GM12891 (cell line): Measurements from ENCODE around the gene MZB1.
A peak's percentile ranks its signal among the peaks of the same experiment; 100 is the strongest.

Source experiments
- DNase-seq: peaks from one replicate; pipeline ENCODE4 v3.0.0; 2011; ENCODE audit warnings: low spot score; ENCODE audit not compliant: insufficient read length
- FAIRE-seq: peaks from 2 replicates; lab custom pipeline; 2011; peaks lifted over from hg19 to GRCh38; lab: Jason Lieb, UNC
- PAX5 ChIP-seq: IDR thresholded peaks from 2 replicates; pipeline ENCODE4 v1.6.1; 2011; ENCODE audit warnings: low read length, moderate library complexity, mild to moderate bottlenecking; ENCODE audit not compliant: insufficient read depth, severe bottlenecking
- POLR2A ChIP-seq: IDR thresholded peaks from 2 replicates; pipeline ENCODE4 v1.6.1; 2011; ENCODE audit warnings: low read depth, low read length, control low read depth
- POLR2AphosphoS5 ChIP-seq: IDR thresholded peaks from 2 replicates; pipeline ENCODE4 v1.6.1; 2011; ENCODE audit warnings: low read depth, low read length, control low read depth
- POU2F2 ChIP-seq: IDR thresholded peaks from 2 replicates; pipeline ENCODE4 v1.6.1; 2011; ENCODE audit warnings: low read depth, mild to moderate bottlenecking, control low read depth, low read length, moderate library complexity
- SPI1 ChIP-seq: IDR thresholded peaks from 2 replicates; pipeline ENCODE4 v1.6.1; 2011; ENCODE audit warnings: low read depth, low read length, control low read depth
- TAF1 ChIP-seq: IDR thresholded peaks from 2 replicates; pipeline ENCODE4 v1.6.1; 2011; ENCODE audit warnings: low read depth, low read length, control low read depth

The MZB1 gene

GRCh38 chr5:139419226-139420192, 29.8 kb upstream of the MZB1 start:
- DNase-seq (no peak), FAIRE-seq (no peak)
- TF ChIP-seq POLR2A (no peak), PAX5 (no peak), TAF1 (no peak), SPI1 (no peak), POU2F2 (no peak), POLR2AphosphoS5 (no peak)

GRCh38 chr5:139418793-139419192, 29.1 kb upstream of the MZB1 start:
- TF ChIP-seq TAF1 (no peak), PAX5 (no peak), POLR2AphosphoS5 (no peak), SPI1 (no peak), POLR2A (no peak), POU2F2 (no peak)
- FAIRE-seq (no peak), DNase-seq (no peak)

GRCh38 chr5:139417214-139417613, 27.5 kb upstream of the MZB1 start:
- DNase-seq (no peak), FAIRE-seq (no peak)
- TF ChIP-seq SPI1, result no peak
- TF ChIP-seq TAF1, result no peak

GRCh38 chr5:139416651-139417050, 26.9 kb upstream of the MZB1 start:
- TF ChIP-seq PAX5, result no peak
- no peak for TF ChIP-seq SPI1
- no peak for TF ChIP-seq POU2F2
- no peak for TF ChIP-seq POLR2AphosphoS5
- no peak for TF ChIP-seq TAF1
- no peak for TF ChIP-seq POLR2A
- FAIRE-seq (peak; percentile 56), DNase-seq (no peak)

- FAIRE-seq, result no peak
- no peak for DNase-seq
- TF ChIP-seq POU2F2 (no peak), POLR2A (no peak), SPI1 (no peak)
These were observed 26.2 kb upstream of the MZB1 start for GRCh38 chr5:139415869-139416268.

- DNase-seq (no peak), FAIRE-seq (peak; percentile 9)
- TF ChIP-seq TAF1 (no peak), POU2F2 (no peak), POLR2AphosphoS5 (no peak), SPI1 (no peak), PAX5 (no peak), POLR2A (no peak)
These were observed 25.6 kb upstream of the MZB1 start for GRCh38 chr5:139415221-139415861.

GRCh38 chr5:139414581-139415130, 24.9 kb upstream of the MZB1 start:
- DNase-seq, result no peak
- TF ChIP-seq POLR2A, result no peak
- no peak for TF ChIP-seq SPI1
- TF ChIP-seq POLR2AphosphoS5, result no peak
- no peak for FAIRE-seq

- DNase-seq (no peak), FAIRE-seq (peak; percentile 60)
- TF ChIP-seq POLR2AphosphoS5 (no peak), PAX5 (no peak), POU2F2 (no peak), TAF1 (no peak), SPI1 (no peak), POLR2A (no peak)
These were observed 24.2 kb upstream of the MZB1 start for GRCh38 chr5:139413963-139414362.

GRCh38 chr5:139413153-139413552, 23.4 kb upstream of the MZB1 start:
- no peak for TF ChIP-seq PAX5
- no peak for FAIRE-seq
- no peak for DNase-seq
